Panc1 (cell line): Measurements from ENCODE around the gene DSCAML1. TPM values are rescaled to one million over a fixed set of nuclear protein-coding genes. Genes with fewer than 3 reads are reported as not detected.

Source experiments
- ATAC-seq: fragments of 200-7000 bp; cut with Tn5 transposase; 2 replicates; pipeline ENCODE4 v1.9.1; 2020; ENCODE audit warnings: mild to moderate bottlenecking, moderate library complexity
- BruUV-seq: library from RNA; stranded (reverse); fragments of 400-500 nt; replicated peaks from 2 replicates; lab custom pipeline; 2021; lab: Mats Ljungman, UMichigan
- CTCF ChIA-PET: fragments of 300-600 bp; sonication (Branson Sonifier 250); formaldehyde crosslinking; loops from one replicate; lab custom pipeline; 2022; ENCODE audit warnings: antibody characterized with exemption; lab: Charles Lee
- POLR2A ChIA-PET: fragments of 300-600 bp; sonication (Branson Sonifier 250); formaldehyde crosslinking; loops from one replicate; lab custom pipeline; 2022; ENCODE audit warnings: antibody characterized with exemption; lab: Charles Lee
- DNase-seq: peaks from one replicate; pipeline ENCODE4 v3.0.0-alpha.2; 2010; ENCODE audit warnings: low read depth, low spot score
- H3K27ac ChIP-seq: 2 replicates; pipeline ENCODE4 v1.5.1; 2011; ENCODE audit warnings: mild to moderate bottlenecking, low read length, inconsistent platforms
- H3K27me3 ChIP-seq: fragments of 200-500 bp; sonication (Bioruptor generic); 2 replicates; pipeline ENCODE4 v1.6.0; 2014; ENCODE audit warnings: low read length, inconsistent platforms; ENCODE audit not compliant: control insufficient read depth, insufficient read depth
- H3K36me3 ChIP-seq: fragments of 200-500 bp; sonication (Bioruptor generic); 2 replicates; pipeline ENCODE4 v1.5.1; 2014; ENCODE audit warnings: inconsistent platforms, mild to moderate bottlenecking, low read length, moderate library complexity; ENCODE audit not compliant: control insufficient read depth, insufficient read depth
- H3K4me1 ChIP-seq: 2 replicates; pipeline ENCODE4 v1.5.1; 2011; ENCODE audit warnings: inconsistent platforms, mild to moderate bottlenecking, low read length, moderate library complexity; ENCODE audit not compliant: control insufficient read depth, insufficient read depth
- H3K4me3 ChIP-seq, 2 experiments: 2 replicates each; pipeline ENCODE4 v1.5.1; 2011 to 2012; ENCODE audit warnings: low read depth in 2 of 2, low read length in 2 of 2, mild to moderate bottlenecking in 2 of 2, inconsistent platforms in 1 of 2, moderate library complexity in 1 of 2
- H3K9me3 ChIP-seq: fragments of 200-500 bp; sonication (Bioruptor generic); 2 replicates; pipeline ENCODE4 v1.5.1; 2014; ENCODE audit warnings: low read depth, mild to moderate bottlenecking, inconsistent platforms, low read length, moderate library complexity; ENCODE audit not compliant: control insufficient read depth, insufficient read depth
- POLR2AphosphoS5 ChIP-seq: IDR thresholded peaks from 2 replicates; pipeline ENCODE4 v1.6.1; 2012; ENCODE audit warnings: mild to moderate bottlenecking, low read depth, low read length, moderate library complexity
- SIN3A ChIP-seq: IDR thresholded peaks from 2 replicates; pipeline ENCODE4 v1.6.1; 2012; ENCODE audit warnings: low read depth, mild to moderate bottlenecking, low read length, moderate library complexity, borderline replicate concordance; ENCODE audit not compliant: insufficient read depth
- TCF7L2 ChIP-seq: IDR thresholded peaks from 2 replicates; pipeline ENCODE4 v1.6.1; 2011; ENCODE audit warnings: mild to moderate bottlenecking, low read depth, low read length, inconsistent platforms
- in situ Hi-C: cut with HindIII; loops from 2 replicates; pipeline ENCODE4 v1.10.0; 2016; ENCODE audit warnings: low sequenced_read_pairs, low pct_unique_long_range_greater_than_20kb
- intact Hi-C: fragments of 100-400 bp; cut with micrococcal nuclease; formaldehyde crosslinking; loops from one replicate; pipeline ENCODE4 v1.10.0; 2022; ENCODE audit not compliant: unreplicated experiment
- total RNA-seq: library from RNA; stranded (reverse); gene quantifications from one replicate; pipeline ENCODE4 v1.2.1, GENCODE V29; 2021; ENCODE audit not compliant: unreplicated experiment
- TF ChIP-seq, protein P1 (sequence below), 2 experiments: IDR thresholded peaks; 2 replicates each; pipeline ENCODE4 v1.6.1; 2011 to 2012; ENCODE audit warnings: low read depth in 2 of 2, control low read depth in 1 of 2, low read length in 1 of 2, mild to moderate bottlenecking in 1 of 2, moderate library complexity in 1 of 2; ENCODE audit not compliant: insufficient read depth in 1 of 2
- TF ChIP-seq, protein P2 (sequence below): fragments of 450-650 bp; IDR thresholded peaks from 2 replicates; pipeline ENCODE4 v1.5.1; 2017; ENCODE audit warnings: mild to moderate bottlenecking

Gene DSCAML1
- total RNA-seq, 1 experiment from 2014 or later: 1.6 TPM

DNA sequence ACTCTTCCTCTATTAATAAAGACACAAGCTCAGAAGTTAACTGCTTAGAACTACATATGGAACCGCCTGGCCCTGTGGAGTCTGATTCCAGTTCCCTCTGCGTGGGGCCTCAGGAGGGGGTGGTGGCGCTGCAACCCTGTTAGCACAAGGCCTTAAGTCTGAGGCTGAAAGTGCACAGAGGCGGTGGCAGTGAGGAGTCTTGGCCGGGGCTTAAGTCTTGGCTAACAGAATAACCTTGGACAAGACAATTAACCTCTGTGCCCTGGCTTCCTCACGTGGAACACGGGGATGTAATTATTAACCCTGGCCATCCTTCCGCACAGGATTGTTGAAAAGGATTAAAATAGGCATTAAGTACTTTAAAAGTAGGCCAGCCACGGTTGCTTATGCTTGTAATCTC lies 277.8 kb downstream of the DSCAML1 start:
- no peak for DNase-seq
- intact Hi-C loops (no loop called here), in situ Hi-C loops (no loop called here)
- Histone ChIP-seq H3K36me3 (no peaks in the 10 kb centered on the region), H3K27ac (no peak overlapping the region), H3K4me1 (no peaks in the 10 kb centered on the region), H3K27me3 (no peaks in the 10 kb centered on the region), H3K9me3 (no peaks in the 10 kb centered on the region), H3K4me3 (no peak overlapping the region)
- no TSS peak for BruUV-seq
- CTCF ChIA-PET: interaction anchor here (0.6 kb wide), 2 partner anchors 78 to 290 kb away, joined by 3 to 4 read pairs; no protein-coding TSS in a partner anchor
- POLR2A ChIA-PET: no interaction called here
- no peak for ATAC-seq
- no peak for TF ChIP-seq SIN3A
- TF ChIP-seq TCF7L2: no peak
- TF ChIP-seq, protein P1, sequence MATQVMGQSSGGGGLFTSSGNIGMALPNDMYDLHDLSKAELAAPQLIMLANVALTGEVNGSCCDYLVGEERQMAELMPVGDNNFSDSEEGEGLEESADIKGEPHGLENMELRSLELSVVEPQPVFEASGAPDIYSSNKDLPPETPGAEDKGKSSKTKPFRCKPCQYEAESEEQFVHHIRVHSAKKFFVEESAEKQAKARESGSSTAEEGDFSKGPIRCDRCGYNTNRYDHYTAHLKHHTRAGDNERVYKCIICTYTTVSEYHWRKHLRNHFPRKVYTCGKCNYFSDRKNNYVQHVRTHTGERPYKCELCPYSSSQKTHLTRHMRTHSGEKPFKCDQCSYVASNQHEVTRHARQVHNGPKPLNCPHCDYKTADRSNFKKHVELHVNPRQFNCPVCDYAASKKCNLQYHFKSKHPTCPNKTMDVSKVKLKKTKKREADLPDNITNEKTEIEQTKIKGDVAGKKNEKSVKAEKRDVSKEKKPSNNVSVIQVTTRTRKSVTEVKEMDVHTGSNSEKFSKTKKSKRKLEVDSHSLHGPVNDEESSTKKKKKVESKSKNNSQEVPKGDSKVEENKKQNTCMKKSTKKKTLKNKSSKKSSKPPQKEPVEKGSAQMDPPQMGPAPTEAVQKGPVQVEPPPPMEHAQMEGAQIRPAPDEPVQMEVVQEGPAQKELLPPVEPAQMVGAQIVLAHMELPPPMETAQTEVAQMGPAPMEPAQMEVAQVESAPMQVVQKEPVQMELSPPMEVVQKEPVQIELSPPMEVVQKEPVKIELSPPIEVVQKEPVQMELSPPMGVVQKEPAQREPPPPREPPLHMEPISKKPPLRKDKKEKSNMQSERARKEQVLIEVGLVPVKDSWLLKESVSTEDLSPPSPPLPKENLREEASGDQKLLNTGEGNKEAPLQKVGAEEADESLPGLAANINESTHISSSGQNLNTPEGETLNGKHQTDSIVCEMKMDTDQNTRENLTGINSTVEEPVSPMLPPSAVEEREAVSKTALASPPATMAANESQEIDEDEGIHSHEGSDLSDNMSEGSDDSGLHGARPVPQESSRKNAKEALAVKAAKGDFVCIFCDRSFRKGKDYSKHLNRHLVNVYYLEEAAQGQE (IDR thresholded peaks at IDR 0.05; ENCODE audit: insufficient read depth in 1 of 2, low read depth in 2 of 2, low read length in 1 of 2): no peak
- TF ChIP-seq, protein P2, sequence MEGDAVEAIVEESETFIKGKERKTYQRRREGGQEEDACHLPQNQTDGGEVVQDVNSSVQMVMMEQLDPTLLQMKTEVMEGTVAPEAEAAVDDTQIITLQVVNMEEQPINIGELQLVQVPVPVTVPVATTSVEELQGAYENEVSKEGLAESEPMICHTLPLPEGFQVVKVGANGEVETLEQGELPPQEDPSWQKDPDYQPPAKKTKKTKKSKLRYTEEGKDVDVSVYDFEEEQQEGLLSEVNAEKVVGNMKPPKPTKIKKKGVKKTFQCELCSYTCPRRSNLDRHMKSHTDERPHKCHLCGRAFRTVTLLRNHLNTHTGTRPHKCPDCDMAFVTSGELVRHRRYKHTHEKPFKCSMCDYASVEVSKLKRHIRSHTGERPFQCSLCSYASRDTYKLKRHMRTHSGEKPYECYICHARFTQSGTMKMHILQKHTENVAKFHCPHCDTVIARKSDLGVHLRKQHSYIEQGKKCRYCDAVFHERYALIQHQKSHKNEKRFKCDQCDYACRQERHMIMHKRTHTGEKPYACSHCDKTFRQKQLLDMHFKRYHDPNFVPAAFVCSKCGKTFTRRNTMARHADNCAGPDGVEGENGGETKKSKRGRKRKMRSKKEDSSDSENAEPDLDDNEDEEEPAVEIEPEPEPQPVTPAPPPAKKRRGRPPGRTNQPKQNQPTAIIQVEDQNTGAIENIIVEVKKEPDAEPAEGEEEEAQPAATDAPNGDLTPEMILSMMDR: no peak
- TF ChIP-seq POLR2AphosphoS5: no peak

DNA sequence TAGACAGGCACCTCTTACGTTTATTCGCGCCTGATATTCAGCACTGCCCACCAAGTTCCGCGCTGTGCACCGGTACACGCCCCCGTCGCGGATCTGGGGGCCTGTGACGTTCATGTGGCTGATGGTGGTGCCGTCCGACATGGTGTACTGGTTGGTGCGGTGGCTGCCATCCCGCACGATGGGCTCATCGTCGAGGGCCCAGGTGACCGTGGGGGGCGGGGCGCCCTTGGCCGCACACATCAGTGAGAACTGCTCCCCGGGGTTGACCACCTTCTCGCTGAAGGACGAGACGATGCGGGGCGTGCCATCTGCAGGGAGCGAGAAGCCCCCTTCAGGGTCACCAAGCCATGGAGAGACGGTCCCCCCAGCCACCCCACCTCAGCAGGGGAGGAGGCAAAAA lies 278.6 kb downstream of the DSCAML1 start:
- DNase-seq (no peak), ATAC-seq (no peak)
- Histone ChIP-seq H3K27ac (no peak overlapping the region), H3K27me3 (no peaks in the 10 kb centered on the region), H3K4me3 (no peak overlapping the region), H3K9me3 (no peaks in the 10 kb centered on the region), H3K4me1 (no peaks in the 10 kb centered on the region), H3K36me3 (no peaks in the 10 kb centered on the region)
- ChIA-PET CTCF (no interaction called here), POLR2A (no interaction called here)
- no TSS peak for BruUV-seq
- TF ChIP-seq, protein P1 (IDR thresholded peaks at IDR 0.05; ENCODE audit: insufficient read depth in 1 of 2, low read depth in 2 of 2, low read length in 1 of 2): no peak
- TF ChIP-seq, protein P2: no peak
- no peak for TF ChIP-seq TCF7L2
- no peak for TF ChIP-seq SIN3A
- TF ChIP-seq POLR2AphosphoS5: no peak
- in situ Hi-C loops: no loop called here
- intact Hi-C loops: no loop called here
